Sciatic nerve (tissue), 2 donors: ENCODE results near the gene AGPAT1. TPM values are rescaled to one million over a fixed set of nuclear protein-coding genes. Genes with fewer than 3 reads are reported as not detected.
A peak's percentile ranks its signal among the peaks of the same experiment; 100 is the strongest.

Experiments used
- ATAC-seq: fragments of 200-7000 bp; cut with Tn5 transposase; one replicate; pipeline ENCODE4 v1.9.1; 2020; ENCODE audit warnings: mild to moderate bottlenecking, moderate library complexity
- DNase-seq: peaks from one replicate; pipeline ENCODE4 v3.0.0-alpha.2; 2020; ENCODE audit warnings: low spot score
- intact Hi-C: fragments of 100-400 bp; cut with DNase I; formaldehyde crosslinking; loops from one replicate; pipeline ENCODE4 v1.14.2; 2022
- total RNA-seq: library from RNA; stranded (reverse); fragmentation: NEBNext Ultra II Directional; extraction: Animal tissue kit (Norgen Biotek cat#: 25700); gene quantifications from one replicate; pipeline ENCODE4 v1.2.1, GENCODE V29; 2021
- donor health status: DM: no; HTN: no; CAD: no.
- donor health status: DM: no; HTN: no; CAD: no.

AGPAT1 gene
- total RNA-seq, 1 donor from 2014 or later = 59.9 TPM

- peak; percentile 33 for ATAC-seq
- DNase-seq = no peak
- intact Hi-C loops = no loop called here
These were observed 1.4 kb upstream of the AGPAT1 start for GRCh38 chr6:32177183-32177787.

DNA sequence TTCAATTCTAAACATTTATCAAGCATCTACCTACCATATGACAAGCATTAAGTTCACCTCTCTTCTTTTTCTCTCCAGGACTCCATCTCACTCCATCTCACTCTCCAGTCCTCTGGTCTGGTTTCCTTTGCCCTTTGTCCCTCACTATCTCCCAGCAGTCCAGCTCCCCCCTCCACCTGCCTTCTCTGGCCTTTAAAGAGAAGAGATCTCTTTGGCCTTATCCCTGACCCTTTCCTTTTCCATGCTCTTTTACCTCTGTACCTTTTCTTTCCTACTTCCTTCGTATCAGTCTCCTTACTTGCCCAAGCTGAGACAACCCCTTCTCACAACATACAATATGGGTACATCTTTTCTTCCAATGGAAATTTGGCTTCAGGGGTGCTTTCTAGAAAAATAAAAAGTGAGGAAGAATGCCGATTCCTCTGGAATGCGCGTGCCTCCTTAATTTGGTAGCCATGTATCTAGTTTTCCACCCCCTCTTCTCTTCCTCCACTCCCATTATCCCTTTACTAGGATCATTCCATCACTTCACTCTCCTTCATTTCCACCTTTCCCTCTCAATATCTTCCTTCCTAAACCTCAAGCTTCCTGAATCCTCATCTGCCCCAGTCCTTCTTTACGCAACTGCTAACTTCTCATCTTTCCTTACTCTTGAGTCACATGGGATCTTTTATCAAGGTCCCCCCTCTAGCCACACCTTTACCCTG lies 745 bp upstream of the AGPAT1 start:
- intact Hi-C loops = no loop called here
- no peak for DNase-seq
- peak; percentile 1 for ATAC-seq

DNA sequence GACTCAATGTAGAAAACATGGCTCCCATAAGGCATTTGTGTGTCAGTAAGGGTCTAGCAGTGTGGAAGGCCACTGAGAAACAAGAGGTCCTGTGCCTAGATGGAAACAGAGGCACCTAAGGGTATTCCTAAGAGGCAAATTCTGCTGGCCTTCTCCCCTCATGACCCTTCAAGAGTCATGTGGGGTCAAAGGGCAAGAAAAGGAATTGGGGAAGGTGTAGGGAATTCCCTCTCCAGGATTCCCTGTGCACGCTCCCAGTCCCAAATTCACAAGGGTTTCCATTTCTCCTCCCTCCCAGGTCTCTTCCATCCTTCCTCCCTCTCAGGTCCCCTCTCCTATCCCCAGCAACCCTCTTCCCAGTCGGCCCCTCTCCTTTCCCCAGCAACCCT lies 568 bp downstream of the AGPAT1 start:
- intact Hi-C loops = no loop called here
- DNase-seq (no peak), ATAC-seq (no peak)

DNA sequence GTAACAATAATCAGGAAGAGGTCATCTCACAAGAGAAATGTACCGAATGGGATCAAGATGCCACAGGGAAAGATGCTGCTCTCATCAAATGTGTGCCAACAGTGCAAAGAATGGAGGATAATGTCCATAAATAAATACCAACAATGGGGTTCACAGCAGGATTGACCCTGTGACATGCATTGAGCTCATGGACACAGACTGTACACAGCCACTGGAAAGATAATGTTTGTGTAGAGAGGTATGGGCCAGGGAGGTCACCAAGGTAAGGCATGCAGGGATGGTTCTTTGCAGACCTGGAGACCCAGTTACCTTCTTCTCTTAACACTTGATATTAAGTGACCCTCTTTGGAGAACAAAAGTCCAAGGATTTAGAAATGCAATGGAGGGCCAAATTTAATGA lies 1.5 kb downstream of the AGPAT1 start:
- intact Hi-C loops = no loop called here
- no peak for ATAC-seq
- no peak for DNase-seq

- DNase-seq = no peak
These were observed 2.7 kb downstream of the AGPAT1 start for GRCh38 chr6:32173051-32173727.

GRCh38 chr6:32171234-32171633 lies 4.7 kb downstream of the AGPAT1 start:
- intact Hi-C loops = no loop called here
- ATAC-seq (no peak), DNase-seq (no peak)

More at GRCh38 chr6:32173051-32173727, 2.7 kb downstream of the AGPAT1 start:
- intact Hi-C loops = no loop called here
- ATAC-seq = no peak

- no peak for DNase-seq
- no peak for ATAC-seq
- intact Hi-C loops = no loop called here
These were observed 5.6 kb downstream of the AGPAT1 start for GRCh38 chr6:32170294-32170693.

DNA sequence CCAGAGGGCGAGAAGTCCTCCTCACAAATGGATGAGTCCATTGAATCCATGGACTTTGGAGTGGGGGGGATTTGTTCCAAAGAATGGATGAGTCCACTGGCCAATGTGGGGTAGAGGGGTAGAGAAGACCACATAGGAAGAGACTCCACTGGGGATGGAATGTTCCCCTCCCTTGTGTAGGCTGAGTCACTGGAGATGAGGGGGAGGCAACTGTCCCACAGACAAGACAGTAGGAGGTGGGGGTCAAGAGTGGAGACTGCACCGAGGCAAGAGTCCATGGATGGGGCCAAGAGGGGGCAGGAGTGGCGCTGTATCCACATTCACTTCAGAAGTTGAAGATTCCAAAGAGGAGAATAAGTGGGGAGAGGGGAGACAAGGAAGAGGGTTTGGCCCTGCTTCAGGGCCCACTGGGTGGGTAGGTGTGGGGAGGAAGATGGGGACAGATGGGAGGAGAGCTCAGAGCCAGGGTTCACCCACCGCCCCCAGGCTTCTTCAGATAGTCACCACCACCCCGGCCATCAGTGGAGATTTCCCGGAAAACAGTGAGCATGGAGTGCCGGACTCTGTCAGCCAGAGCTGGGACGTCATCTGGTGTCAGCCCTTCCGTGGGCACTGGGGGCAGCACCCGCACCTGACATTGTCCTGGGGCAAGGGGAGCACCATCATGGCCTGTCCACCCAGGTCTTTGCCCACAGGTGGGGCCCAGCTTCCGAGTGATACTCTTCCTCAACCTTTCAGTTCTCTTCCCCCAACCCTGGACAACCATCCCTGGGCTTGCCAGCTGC lies 6.9 kb downstream of the AGPAT1 start:
- intact Hi-C loops = no loop called here
- DNase-seq = no peak
- ATAC-seq = no peak

DNA sequence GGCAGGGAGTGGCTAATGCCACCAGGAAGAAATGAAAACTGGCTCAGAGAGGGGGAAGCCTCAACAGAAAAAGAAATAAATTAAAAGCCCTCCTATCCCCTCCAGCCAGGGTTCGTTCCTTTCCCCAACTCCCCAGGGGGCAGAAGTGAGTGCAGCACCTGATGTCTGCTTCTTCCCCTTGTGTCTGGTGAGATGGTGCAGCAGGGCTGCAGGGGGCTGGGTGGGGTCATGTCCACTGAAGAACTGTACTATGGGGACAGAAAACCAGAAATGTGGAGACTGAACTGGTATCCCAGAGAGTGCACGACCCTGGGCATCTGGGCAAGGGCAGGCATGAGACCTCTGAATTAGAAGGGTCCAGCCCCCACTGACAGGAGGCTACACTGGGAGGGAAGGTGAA lies 7.5 kb downstream of the AGPAT1 start:
- no peak for ATAC-seq
- intact Hi-C loops = no loop called here

GRCh38 chr6:32167761-32168262 lies 8.1 kb downstream of the AGPAT1 start:
- ATAC-seq = no peak
- no peak for DNase-seq
- intact Hi-C loops = no loop called here

More for the DNA sequence above, 7.5 kb downstream of the AGPAT1 start:
- DNase-seq = no peak

DNA sequence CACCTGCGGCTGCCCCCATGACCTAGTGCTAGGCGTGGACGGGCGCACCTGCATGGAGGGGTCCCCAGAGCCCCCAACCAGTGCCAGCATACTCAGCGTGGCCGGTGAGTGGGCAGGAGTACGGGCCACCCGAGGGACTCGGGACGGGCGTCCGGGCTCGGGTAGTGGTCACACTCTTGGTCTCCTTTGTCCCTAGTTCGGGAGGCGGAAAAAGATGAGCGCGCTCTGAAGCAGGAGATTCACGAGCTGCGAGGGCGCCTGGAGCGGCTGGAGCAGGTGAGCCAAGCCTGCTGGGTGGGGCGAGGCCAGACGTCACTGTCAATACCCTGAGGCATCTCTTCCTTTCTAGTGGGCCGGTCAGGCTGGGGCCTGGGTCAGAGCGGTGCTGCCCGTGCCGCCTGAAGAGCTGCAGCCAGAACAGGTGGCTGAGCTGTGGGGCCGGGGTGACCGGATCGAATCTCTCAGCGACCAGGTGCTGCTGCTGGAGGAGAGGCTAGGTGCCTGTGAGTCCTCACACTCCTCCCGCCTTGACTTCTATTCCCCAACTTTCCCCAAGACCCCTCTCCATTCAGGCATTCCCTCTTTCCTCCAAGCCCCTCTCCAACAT lies 8.6 kb downstream of the AGPAT1 start:
- intact Hi-C loops = no loop called here
- DNase-seq (no peak), ATAC-seq (no peak)

DNA sequence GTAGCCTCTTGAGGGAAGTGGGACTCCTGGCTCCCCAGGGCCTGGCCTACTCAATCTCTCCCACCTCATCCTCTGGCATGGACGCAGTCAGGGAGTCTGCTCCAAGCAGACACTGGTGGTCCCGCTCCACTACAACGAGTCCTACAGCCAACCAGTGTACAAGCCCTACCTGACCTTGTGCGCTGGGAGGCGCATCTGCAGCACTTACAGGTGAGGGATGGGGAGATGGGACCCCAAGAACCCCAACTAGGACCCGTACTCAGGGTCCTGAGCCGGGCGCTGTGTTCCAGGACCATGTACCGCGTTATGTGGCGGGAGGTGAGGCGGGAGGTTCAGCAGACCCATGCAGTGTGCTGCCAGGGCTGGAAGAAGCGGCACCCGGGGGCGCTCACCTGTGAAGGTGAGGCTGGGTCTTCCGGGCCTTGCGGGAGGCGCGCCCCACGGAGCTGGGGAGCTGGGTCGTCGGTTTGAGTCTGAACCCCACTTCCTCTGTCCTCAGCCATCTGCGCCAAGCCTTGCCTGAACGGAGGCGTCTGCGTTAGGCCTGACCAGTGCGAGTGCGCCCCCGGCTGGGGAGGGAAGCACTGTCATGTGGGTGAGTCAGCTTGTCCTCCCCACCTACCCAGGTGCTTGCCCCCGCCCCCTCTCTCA lies 9.3 kb downstream of the AGPAT1 start:
- intact Hi-C loops = no loop called here
- no peak for DNase-seq
- no peak for ATAC-seq

DNA sequence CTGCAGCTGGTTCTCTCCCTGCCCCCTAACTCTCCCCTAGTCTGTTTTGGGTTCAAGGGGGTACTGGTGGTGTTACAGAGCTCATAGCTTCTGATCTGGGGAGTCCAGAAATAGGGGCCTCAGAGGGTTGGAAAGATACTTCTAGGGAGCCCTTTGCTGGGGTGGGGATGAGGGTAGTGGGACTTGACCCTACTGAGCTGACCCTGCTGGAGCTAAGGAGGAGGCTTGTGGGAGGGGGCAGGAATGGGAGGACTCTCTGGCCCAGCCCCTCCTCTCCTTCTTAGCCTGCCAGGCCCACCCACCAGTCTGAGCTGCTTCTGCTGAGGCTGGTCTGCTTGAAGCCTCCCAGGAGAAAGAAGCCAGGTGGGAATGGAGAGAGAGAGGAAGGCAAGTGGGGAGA lies 11.6 kb downstream of the AGPAT1 start, which contains the start of gene EGFL8:
Gene EGFL8, plus strand, starts transcription at position 301 of the 400 bp plus-strand sequence. CDS start 1,571 bp downstream, outside the sequence.
- DNase-seq (no peak), ATAC-seq (peak; percentile 38)
- intact Hi-C loops = no loop called here

DNA sequence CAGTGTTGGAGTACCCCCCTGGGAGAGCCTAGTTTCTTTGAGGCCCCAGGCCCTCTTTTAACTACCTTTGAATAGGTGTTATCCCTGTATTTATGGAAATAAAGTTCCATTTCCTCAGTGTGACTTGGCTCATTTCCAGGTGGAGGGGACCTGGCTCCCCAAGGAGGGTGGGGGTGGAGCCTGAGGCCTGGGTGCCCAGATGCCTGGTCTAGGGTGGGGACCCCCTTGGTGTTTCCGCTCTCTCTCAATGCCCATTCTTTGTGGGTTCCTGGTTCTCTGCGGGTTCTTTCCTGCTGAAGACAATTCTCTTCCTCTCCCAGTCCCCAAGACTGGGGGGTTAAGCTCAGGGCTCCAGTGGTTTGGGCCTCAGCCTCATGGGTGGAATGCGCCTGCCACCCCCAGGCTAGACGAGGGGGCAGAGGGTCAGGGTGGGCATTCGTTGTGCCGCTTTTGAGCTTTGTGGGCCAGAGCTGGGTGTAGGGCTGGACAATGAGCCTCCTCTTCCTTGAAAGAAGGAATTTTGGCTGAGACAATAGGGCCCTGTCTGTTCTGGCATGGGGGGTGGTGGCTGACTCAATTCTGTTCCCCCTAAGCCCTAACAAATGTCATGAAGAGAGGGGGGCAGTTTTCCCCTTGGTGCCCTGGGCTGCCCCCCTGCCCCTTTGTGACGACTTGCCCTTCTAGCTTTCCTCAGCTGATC lies 12.2 kb downstream of the AGPAT1 start:
- intact Hi-C loops = no loop called here
- peak; percentile 75 for DNase-seq
- ATAC-seq = peak; percentile 76

- intact Hi-C loops = no loop called here
- DNase-seq = no peak
- no peak for ATAC-seq
These were observed 17.8 kb downstream of the AGPAT1 start for GRCh38 chr6:32158052-32158451.

GRCh38 chr6:32156891-32157290 lies 19.0 kb downstream of the AGPAT1 start:
- ATAC-seq = no peak
- intact Hi-C loops = no loop called here

GRCh38 chr6:32154514-32155161 lies 21.2 kb downstream of the AGPAT1 start:
- DNase-seq (peak; percentile 77), ATAC-seq (peak; percentile 69)
- intact Hi-C loops = no loop called here

More at GRCh38 chr6:32156891-32157290, 19.0 kb downstream of the AGPAT1 start:
- no peak for DNase-seq
